NCI-H1105 (cell line): ENCODE results near the gene KAT8.

ENCODE experiments used
- DNase-seq: peaks from one replicate; lab custom pipeline; 2025; lab: John Stamatoyannopoulos, UW

Gene KAT8

DNA sequence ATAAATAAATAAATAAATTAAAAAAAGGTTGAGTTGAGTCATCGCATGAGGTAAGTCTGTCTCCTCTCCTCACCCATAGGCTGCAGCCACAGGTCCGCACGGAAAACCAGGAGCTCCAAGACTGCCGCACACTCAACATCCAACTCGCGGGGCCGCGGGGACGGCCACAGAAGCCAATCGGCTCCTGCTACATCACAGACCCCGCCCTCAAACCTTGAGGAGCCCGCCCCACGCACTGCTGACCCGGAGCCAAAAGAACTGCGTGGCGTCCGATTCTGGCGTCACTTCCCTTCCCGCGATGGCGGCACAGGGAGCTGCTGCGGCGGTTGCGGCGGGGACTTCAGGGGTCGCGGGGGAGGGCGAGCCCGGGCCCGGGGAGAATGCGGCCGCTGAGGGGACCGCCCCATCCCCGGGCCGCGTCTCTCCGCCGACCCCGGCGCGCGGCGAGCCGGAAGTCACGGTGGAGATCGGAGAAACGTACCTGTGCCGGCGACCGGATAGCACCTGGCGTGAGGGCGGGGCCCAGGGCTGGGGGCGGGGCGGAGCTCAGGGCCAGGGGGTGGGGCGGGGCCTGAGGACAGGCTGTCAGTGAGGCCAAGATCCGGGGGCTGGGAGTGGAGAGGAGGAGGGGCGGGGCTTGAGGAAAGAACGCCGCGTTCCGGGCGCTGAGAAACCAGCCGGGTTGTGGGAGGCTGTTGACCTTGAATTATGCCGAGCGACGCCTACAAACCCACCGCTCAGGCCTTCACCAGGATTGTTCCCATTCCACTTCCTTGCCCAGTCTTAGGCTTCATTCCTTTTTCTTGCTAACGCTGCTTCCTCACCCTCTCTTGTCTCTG, at the start of gene KAT8:
TSS of gene KAT8 (plus strand) at position 281 of the 839 bp plus-strand sequence. CDS start at position 299, 18 bp downstream.
- peak; percentile 96 for DNase-seq

DNA sequence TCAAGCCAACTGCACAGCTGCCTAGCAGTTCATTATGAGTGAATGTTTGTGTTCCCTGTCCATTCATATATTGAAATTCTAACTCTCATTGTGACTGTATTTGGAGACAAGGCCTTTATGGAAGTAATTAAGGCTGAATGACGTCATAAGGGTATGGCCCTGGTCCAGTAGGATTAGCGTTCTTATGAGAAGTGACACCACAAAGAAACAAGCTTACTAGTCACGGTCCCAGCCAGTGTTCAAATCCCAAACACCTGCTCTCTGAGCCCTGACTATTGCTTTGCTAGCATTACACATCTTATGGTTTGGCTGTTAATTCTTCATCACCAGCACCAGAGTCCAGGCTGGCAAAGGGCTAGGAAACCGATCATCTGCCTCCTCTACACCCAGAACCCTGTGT, 45.6 kb upstream of the KAT8 start:
- no peak for DNase-seq

DNA sequence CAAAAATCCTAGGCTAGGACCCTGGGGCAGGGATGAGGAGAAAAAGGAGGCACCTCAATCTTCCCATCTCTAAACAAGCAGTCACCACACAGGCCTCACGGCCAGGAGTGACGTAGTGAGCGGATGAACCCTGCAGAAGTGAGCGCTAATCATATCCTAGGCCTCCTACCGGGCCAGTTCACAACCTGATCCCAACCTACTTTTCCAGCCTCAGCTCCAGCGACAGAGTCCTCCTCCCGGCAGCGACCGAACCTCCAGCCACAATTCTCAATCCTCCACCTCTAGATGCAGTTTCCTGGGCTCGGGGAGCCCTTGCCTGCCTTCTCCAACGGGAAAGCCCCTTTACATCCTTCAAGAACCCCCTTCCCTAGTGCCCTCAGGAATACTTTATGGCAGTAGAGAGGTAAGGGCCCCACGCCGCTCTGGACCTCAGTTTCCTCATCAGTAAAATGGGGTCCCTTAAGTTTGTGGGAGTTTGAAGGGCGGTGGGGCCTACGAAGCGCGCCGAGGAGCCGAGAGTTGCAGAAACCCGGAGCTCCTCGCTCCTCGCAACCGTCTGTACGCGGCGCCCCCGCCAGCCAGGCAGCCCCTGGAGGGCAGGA, 44.8 kb upstream of the KAT8 start:
- DNase-seq, result no peak

DNA sequence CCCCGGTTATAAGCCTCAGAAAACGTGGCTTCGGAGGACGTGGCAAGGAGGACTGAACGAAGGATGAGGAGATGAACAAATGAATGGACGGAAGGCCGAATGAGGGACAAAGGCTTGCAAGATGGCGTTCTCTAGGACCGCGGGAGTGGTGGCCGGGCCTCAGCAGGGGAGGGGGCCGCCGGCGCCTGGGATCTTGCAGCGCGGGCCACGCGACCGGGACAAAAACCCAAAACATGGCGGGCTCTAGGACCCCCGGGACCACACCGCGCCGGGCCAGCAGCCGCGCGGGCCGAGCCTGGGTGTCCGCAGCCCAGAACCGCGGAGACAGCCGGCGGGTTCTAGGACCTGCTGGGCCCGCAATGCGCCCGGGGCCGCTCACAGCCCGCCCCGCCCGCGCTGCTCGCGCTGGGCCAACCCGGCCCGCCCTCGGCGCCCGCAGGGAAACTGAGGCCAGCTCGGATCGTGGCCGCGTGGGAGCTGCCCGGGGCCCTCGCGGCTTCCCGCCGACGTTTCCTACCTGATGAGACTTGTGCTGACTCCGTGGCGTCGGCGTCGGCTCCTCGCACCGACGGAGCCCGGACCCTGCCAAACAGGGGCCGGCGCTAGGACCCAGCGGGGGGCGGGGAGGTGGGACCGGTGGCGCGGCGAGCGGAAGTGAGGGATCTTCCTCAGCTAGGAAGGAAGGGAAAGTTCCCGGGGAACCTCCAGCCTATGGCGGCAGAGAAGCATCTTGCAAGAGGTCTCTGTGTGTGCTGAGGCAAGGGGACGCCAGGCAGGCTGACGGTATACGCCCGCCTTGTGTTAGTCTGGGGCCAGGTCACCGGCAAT, 44.1 kb upstream of the KAT8 start:
- peak; percentile 83 for DNase-seq

- peak; percentile 98 for DNase-seq
Observed at GRCh38 chr16:31073970-31074813, 43.3 kb upstream of the KAT8 start, which contains the start of the genes ZNF646 and ZNF668. Gene ZNF646 (plus strand): TSS chr16:31074422. CDS start chr16:31076325, 1,903 bp downstream. Gene ZNF668 (minus strand): TSS chr16:31074240. CDS start chr16:31064459, 9,781 bp downstream.

DNA sequence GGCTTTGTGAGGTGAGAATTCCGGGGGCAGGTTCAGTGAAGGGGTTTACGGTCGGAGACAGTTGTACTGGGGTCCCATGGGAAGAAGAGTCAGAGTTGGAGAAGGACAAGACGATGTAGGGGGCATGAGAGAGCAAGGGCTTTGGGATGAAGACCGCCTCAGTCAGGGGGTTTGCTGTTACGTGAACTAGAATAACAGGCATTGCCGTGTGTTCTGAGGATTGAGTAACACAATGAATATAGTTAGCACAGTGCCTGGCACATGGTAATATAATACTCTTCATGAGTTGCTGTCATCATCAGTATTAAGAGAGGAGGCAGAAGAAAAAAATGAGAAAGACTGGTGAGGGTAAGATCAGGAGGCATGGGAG, 42.7 kb upstream of the KAT8 start:
- no peak for DNase-seq

DNA sequence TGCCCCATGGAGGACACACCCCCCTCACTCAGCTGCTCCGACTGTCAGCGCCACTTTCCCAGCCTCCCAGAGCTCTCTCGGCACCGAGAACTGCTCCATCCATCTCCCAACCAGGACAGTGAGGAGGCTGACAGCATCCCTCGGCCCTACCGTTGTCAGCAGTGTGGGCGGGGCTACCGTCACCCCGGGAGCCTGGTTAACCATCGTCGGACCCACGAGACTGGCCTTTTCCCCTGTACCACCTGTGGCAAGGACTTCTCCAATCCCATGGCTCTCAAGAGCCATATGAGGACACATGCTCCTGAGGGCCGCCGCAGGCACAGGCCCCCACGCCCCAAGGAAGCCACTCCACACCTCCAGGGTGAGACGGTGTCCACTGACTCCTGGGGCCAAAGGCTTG, 41.1 kb upstream of the KAT8 start:
- DNase-seq, result no peak

DNA sequence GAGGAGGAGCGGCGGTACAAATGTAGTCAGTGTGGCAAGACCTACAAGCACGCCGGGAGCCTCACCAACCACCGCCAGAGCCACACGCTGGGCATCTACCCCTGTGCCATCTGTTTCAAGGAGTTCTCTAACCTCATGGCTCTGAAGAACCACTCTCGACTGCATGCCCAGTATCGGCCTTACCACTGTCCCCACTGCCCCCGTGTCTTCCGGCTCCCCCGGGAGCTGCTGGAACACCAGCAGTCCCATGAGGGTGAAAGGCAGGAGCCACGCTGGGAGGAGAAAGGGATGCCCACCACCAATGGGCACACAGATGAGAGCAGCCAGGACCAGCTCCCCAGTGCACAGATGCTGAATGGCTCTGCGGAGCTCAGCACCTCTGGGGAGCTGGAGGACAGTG, 40.4 kb upstream of the KAT8 start:
- DNase-seq, result no peak

- DNase-seq, result no peak
Observed at GRCh38 chr16:31077592-31078396, 39.7 kb upstream of the KAT8 start.

GRCh38 chr16:31078597-31079341, 38.7 kb upstream of the KAT8 start:
- DNase-seq, result no peak

DNA sequence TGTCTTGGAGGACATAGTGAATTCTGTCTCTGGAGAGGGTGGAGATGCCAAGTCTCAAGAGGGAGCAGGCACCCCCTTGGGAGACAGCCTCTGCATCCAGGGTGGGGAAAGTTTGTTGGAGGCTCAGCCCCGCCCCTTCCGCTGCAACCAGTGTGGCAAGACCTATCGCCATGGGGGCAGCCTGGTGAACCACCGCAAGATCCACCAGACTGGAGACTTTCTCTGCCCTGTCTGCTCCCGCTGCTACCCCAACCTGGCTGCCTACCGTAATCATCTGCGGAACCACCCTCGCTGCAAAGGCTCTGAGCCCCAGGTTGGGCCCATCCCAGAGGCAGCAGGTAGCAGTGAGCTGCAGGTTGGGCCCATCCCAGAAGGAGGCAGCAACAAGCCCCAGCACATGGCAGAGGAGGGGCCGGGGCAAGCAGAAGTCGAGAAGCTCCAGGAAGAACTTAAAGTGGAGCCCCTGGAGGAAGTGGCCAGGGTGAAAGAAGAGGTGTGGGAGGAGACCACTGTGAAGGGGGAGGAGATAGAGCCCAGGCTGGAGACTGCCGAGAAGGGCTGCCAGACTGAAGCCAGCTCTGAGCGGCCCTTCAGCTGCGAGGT, 38.0 kb upstream of the KAT8 start:
- no peak for DNase-seq

DNA sequence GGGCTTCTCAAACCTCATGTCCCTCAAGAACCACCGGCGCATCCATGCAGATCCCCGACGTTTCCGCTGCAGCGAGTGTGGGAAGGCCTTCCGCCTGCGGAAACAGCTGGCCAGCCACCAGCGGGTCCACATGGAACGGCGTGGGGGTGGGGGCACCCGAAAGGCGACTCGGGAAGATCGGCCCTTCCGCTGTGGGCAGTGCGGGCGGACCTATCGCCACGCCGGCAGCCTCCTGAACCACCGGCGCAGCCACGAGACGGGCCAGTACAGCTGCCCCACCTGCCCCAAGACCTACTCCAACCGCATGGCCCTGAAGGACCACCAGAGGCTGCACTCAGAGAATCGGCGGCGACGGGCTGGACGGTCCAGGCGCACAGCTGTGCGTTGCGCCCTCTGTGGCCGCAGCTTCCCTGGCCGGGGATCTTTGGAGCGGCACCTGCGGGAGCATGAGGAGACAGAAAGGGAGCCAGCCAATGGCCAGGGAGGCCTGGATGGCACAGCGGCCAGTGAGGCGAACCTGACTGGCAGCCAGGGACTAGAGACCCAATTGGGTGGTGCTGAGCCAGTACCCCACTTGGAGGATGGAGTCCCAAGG, 37.3 kb upstream of the KAT8 start:
- DNase-seq, result no peak

DNA sequence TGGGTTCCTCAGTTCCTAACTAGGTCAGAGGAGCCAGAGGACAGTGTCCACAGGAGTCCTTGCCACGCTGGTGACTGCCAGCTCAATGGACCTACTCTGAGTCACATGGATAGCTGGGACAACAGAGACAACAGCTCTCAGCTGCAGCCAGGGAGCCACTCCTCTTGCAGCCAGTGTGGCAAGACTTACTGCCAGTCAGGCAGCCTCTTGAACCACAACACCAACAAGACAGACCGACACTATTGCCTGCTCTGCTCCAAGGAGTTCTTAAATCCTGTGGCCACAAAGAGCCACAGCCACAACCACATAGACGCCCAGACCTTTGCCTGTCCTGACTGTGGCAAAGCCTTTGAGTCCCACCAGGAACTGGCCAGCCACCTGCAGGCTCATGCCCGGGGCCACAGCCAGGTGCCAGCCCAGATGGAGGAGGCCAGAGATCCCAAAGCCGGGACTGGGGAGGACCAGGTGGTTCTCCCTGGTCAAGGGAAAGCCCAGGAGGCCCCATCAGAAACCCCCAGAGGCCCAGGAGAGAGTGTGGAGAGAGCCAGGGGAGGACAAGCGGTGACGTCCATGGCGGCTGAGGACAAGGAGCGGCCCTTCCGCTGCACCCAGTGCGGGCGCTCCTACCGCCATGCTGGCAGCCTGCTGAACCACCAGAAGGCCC, 36.6 kb upstream of the KAT8 start:
- no peak for DNase-seq

DNA sequence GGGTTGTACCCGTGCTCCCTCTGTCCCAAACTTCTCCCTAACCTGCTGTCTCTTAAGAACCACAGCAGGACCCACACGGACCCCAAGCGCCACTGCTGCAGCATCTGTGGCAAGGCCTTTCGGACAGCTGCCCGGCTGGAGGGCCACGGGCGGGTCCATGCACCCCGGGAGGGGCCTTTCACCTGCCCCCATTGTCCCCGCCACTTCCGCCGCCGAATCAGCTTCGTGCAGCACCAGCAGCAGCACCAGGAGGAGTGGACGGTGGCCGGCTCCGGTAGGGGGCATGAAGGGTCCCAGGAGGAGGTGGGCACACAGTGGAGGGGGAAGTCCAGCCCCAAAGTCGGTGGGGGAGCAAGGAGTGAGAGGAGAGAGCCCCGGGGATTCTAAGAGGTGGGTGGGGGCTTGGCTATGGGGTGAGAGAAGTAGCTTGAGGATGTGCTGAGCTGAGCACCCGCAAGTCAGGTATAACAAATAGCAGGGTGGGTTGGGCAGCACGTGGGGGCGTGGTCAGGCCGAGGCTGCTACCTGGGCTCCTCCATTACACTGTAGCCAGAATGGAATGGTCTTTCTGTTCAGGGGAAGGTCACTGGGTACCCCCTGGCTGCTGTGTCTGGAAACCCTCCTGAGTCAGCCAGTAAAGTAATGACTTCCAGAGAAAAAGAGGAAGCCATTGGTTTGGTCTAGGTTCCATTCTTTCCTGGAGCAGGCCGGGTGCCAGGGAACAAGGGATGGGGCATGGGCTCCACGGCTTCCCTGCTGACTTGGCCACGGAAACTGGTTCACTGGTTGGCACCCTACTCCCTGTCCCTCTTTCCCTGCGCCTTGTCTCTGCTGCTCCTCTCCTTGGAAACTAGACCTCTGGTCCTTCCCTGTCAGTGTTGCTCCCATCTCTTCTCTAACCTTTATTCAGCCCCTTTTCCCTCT, 35.8 kb upstream of the KAT8 start:
- no peak for DNase-seq

DNA sequence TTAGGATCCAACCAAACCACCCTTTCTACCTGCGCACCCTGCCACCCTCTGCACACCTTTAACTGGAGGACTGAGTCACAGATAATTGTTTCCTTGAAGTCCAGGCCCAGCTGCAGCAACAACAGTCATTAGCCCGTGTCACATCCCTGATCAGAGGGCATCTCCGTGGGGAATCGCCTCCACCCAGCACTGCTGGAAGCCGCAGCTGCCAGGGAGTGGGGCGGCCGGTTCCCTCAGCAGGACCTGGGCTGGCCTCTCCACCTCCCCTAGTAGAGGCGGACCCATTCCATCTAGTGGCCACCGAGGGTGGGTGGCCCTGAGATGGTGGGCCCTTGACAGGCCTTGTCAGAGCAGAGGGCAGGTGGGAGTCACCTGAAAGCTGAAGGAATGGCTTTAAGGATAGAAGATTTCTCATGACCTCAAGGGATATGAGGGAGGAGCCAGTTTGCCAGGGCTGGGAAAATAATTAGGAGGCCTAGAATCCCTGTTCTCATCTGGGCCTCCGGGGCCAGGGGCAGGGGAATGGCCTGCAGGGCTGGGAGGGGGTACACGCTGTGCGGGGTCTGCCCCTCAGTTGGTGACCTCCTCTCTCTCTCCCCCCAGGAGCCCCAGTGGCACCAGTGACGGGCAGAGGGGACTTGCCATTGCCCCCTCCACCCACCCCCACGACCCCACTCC, 35.0 kb upstream of the KAT8 start:
- DNase-seq, result no peak

GRCh38 chr16:31083081-31083480, 34.4 kb upstream of the KAT8 start:
- no peak for DNase-seq

GRCh38 chr16:31083556-31083955, 33.9 kb upstream of the KAT8 start:
- no peak for DNase-seq
